MM.1S (cell line): ENCODE results near the gene CALB2.

Experiments
- EZH2 ChIP-seq: fragments of 300-600 bp; sonication (generic); optimal IDR thresholded peaks from 2 replicates; pipeline ENCODE3; 2017; ENCODE audit warnings: low read depth, mild to moderate bottlenecking, antibody characterized with exemption, low read length, mixed read lengths
- EZH2phosphoT487 ChIP-seq: fragments of 300-600 bp; sonication (generic); IDR thresholded peaks from 2 replicates; pipeline ENCODE4 v1.6.1; 2018; ENCODE audit warnings: antibody characterized with exemption, low read length
- TF ChIP-seq, protein P1 (sequence below): fragments of 300-600 bp; sonication (generic); IDR thresholded peaks from 2 replicates; pipeline ENCODE4 v1.5.1; 2016; ENCODE audit warnings: antibody characterized with exemption, low read length, mixed read lengths

GRCh38 chr16:71350821-71351557, 7.5 kb upstream of the CALB2 start:
- TF ChIP-seq, protein P1, sequence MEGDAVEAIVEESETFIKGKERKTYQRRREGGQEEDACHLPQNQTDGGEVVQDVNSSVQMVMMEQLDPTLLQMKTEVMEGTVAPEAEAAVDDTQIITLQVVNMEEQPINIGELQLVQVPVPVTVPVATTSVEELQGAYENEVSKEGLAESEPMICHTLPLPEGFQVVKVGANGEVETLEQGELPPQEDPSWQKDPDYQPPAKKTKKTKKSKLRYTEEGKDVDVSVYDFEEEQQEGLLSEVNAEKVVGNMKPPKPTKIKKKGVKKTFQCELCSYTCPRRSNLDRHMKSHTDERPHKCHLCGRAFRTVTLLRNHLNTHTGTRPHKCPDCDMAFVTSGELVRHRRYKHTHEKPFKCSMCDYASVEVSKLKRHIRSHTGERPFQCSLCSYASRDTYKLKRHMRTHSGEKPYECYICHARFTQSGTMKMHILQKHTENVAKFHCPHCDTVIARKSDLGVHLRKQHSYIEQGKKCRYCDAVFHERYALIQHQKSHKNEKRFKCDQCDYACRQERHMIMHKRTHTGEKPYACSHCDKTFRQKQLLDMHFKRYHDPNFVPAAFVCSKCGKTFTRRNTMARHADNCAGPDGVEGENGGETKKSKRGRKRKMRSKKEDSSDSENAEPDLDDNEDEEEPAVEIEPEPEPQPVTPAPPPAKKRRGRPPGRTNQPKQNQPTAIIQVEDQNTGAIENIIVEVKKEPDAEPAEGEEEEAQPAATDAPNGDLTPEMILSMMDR, result no peak
- no peak for TF ChIP-seq EZH2
- no peak for TF ChIP-seq EZH2phosphoT487
